ENCODE results near the gene DNAJC25. TPM values are rescaled to one million over a fixed set of nuclear protein-coding genes. Genes with fewer than 3 reads are reported as not detected.
"Not testable (repeated sequence)": the region's sequence is repeated elsewhere in the genome, so short reads cannot be mapped to it uniquely, and the experiment has no call there.

DNAJC25 gene
- polyA plus RNA-seq, 3 donors: 14.6 to 17.2 (median 15.2) TPM

DNA sequence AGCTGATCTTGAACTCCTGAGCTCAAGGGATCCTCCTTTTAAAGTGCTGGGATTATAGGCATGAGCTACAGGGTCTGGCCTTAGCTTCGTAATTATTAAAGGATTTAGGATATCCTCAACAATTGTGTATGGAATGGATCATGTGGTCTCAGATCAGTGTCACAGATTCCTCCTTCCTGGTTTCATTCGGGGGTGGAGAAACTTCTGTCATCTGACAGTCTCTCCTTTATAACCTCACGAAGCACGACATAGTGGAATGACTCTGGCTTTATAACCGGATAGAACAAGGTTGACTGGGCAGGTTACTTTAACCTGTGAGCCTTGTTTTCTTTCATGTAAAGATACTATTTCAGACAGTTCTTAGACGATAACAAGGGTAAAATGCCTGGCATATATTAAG lies 25.9 kb downstream of the DNAJC25 start:
- no peak for DNase-seq (ENCODE audit: extremely low read depth in 1 of 11, low read depth in 9 of 11, low spot score in 4 of 11)

DNA sequence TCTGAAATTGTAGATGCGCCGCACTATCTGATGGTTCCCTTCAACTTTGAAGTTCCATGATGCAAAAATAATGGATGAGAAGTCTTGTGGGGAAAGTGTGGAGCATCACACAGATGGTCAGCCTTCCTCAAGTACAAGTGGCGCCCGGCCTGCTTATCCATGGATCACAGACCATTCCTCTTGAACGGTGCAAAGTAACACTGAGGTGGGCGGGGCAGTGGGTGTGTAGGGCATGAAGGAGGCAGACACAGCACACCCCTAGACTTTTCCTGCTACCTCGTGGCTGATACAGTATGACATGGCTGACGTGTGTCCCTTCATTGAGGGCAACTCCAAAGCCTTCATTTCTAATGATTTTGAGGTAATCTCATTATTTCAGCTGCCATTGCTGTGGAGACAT lies 27.8 kb downstream of the DNAJC25 start:
- no peak for DNase-seq (ENCODE audit: extremely low read depth in 1 of 11, low read depth in 9 of 11, low spot score in 4 of 11)

DNA sequence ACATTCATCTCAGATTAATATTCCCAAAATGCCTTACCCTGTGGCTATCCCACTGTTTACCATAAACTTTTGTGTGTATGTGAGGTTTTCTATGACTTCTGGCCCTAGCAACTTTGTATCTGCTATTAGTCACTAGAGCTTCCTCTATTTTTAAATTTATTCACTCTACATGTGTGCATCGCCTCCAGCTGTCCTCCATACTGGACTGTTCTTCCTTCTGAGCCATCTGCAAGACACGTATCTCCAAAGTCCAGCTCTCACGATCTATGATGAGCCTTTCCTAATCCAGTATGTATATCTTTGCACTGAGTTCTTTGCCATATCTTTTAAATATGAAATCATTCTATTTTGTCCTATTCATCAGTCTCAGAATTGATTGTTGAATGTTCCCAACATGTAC lies 28.6 kb downstream of the DNAJC25 start:
- DNase-seq (ENCODE audit: extremely low read depth in 1 of 11, low read depth in 9 of 11, low spot score in 4 of 11): no peak

DNA sequence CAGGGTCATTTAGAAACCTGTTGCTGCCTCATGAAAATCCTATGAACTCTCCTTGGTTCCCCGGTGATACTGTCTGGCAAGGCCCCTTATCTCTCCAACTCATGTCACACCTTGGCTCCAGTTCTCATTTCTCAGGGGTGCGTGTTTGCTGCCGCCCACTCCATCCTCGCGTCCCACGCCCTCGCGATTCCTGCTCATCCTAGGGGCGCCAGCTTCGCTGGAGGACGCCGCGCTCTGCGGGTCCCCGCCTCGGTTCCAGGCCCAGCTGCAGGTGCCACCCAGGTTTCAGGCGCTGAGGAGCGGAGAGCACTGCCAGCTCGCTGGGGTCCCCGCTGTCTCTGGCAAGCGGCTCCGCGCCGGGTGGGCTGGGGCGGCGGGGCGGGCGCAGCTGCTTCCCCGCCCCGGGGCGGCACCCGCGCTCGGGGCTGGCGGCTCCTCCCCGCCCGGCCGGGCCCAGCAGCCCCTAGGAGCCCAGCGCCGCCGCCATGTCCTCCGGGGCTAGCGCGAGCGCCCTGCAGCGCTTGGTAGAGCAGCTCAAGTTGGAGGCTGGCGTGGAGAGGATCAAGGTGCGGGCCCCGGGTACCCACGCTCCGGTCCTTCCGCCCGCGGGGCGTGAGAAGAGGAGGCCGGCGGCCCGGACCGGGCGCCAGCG lies 30.1 kb downstream of the DNAJC25 start, which contains the start of gene GNG10:
Gene GNG10, plus strand, starts transcription at position 456 of the 652 bp plus-strand sequence. Its CDS starts 30 bp downstream, at position 486.
- peak in 6 of 11 donors; percentile 31 to 65 (median 50) for DNase-seq (ENCODE audit: extremely low read depth in 1 of 11, low read depth in 9 of 11, low spot score in 4 of 11)

- peak in 6 of 11 donors; percentile 7 to 36 (median 24) for DNase-seq (ENCODE audit: extremely low read depth in 1 of 11, low read depth in 9 of 11, low spot score in 4 of 11)
These were observed 30.8 kb downstream of the DNAJC25 start for GRCh38 chr9:111661802-111662521.

- DNase-seq (ENCODE audit: extremely low read depth in 1 of 11, low read depth in 9 of 11, low spot score in 4 of 11): peak in 1 of 11 donors; percentile 11
These were observed 31.6 kb downstream of the DNAJC25 start for GRCh38 chr9:111662576-111663300.

DNA sequence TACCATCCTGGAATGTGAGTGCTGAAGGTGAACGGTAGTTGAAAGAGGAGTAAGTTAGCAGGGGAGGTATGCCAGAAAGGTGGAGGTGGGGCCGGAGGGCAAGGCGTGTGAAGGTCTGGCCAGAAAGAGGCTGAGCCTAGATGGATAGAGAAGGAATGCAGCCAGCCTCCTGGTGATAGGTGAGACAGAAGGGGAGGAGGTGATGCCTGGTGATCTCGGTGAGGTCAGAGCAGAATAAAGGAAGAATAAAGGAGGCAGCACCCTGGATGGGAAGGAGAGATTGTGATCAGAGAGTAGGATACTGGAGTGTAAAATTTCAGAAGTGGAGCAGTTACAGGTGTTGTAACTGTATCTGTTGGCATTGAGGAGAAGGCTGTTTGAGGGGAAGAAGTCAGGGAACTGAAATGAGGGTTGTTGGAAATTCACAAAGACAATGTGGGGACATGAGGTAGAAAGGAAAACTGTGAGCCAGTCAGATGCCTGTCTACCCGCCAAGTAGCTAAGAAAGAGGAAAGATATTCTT lies 32.2 kb downstream of the DNAJC25 start:
- DNase-seq (ENCODE audit: extremely low read depth in 1 of 11, low read depth in 9 of 11, low spot score in 4 of 11): no peak

GRCh38 chr9:111668026-111668573 lies 37.0 kb downstream of the DNAJC25 start:
- DNase-seq (ENCODE audit: extremely low read depth in 1 of 11, low read depth in 9 of 11, low spot score in 4 of 11): no peak

DNA sequence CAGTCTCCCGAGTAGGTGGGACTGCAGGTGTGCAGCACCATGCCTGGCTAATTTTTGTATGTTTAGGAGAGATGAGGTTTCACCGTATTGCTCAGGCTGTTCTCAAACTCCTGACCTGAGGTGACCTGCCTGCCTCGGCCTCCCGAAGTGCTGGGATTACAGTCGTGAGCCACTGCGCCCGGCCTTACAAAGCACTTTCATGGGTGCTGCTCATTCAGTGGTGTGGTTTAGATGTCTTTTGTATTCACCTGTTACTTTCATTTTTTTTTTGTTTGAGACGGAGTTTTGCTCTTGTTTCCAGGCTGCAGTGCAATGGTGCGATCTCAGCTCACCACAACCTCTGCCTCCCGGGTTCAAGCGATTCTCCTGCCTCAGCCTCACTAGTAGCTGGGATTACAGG lies 37.5 kb downstream of the DNAJC25 start:
- DNase-seq (ENCODE audit: extremely low read depth in 1 of 11, low read depth in 9 of 11, low spot score in 4 of 11): not testable (repeated sequence)

- no peak for DNase-seq (ENCODE audit: extremely low read depth in 1 of 11, low read depth in 9 of 11, low spot score in 4 of 11)
These were observed 43.2 kb downstream of the DNAJC25 start for GRCh38 chr9:111674319-111674718.

DNA sequence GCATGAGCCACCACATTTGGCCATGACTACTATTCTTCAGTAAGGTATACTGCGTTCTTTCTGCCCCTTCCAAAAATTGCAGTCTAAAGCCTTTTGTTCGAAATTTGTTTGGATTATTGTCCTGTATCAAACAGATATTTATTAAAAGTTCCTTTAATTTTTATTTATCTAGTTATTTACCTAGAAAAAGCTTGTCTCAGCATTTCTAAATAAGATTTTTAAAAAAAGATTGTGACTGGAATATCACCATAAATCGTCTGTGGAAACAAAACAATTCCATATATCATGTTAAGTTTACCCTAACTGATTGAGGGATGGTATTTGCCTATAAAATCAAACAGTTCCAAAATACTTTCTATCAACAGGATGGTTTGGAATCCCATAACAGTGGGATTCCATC lies 45.0 kb downstream of the DNAJC25 start:
- no peak for DNase-seq (ENCODE audit: extremely low read depth in 1 of 11, low read depth in 9 of 11, low spot score in 4 of 11)

- no peak for DNase-seq (ENCODE audit: extremely low read depth in 1 of 11, low read depth in 9 of 11, low spot score in 4 of 11)
These were observed 47.2 kb downstream of the DNAJC25 start for GRCh38 chr9:111678293-111678692.

DNA sequence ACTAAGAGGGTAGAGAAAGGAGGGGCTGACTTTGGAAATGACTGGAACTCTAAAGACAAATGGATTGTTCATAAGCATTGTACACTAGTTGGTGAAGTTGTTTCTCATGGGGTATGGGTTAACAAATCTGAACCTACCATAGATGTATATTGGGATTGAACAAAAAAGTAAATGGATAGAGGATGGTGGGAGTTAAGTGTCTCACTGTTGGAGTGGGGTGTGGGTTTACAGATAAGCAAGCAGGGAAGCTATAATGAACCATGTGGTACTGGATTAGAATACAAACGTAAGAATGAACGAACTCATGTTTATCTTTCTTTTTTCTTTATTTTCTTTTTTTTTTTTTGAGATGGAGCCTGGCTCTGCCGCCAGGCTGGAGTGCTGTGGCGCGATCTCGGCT lies 48.1 kb downstream of the DNAJC25 start:
- DNase-seq (ENCODE audit: extremely low read depth in 1 of 11, low read depth in 9 of 11, low spot score in 4 of 11): no peak

- DNase-seq (ENCODE audit: extremely low read depth in 1 of 11, low read depth in 9 of 11, low spot score in 4 of 11): no peak
These were observed 52.3 kb downstream of the DNAJC25 start for GRCh38 chr9:111683392-111683791.

GRCh38 chr9:111691672-111692329 lies 60.7 kb downstream of the DNAJC25 start:
- peak in 6 of 11 donors; percentile 1 to 40 (median 16) for DNase-seq (ENCODE audit: extremely low read depth in 1 of 11, low read depth in 9 of 11, low spot score in 4 of 11)

DNA sequence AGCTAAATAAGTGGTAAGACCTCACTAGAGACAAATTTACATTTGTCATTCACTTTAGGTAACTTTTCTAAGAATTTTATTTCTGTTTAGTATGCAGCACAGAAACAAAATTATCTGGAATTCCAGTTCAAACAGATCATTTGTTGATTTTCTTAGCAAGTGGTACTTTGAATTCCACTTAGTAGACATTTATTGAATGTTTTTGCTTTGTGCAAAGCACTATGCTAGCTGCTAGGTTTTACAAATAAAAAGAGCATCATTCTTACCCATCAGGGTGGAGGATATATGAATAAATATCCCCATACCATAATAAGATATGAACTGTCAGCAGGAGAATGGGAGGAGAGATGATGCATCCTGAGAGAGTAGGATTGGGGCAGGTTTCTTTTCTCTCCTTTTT lies 65.7 kb downstream of the DNAJC25 start:
- DNase-seq (ENCODE audit: extremely low read depth in 1 of 11, low read depth in 9 of 11, low spot score in 4 of 11): no peak

DNA sequence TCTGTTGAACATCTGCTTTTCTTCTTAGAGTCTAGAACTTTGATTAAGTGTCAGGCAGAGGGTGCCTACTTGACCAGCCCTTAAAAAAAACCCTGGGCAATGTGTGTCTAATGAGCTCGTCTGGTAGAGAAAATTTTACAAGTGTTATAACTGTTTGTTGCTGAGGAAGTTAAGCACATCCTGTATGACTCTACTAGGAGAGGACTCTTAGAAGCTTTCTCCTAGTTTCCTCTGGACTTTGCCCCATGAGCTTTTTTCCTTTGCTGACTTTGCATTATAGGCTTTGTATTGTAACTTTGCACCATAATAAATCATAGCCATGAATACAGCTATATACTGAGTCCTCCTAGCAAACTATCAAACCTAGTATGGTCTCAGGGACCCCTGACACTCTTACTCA lies 69.6 kb downstream of the DNAJC25 start:
- DNase-seq (ENCODE audit: extremely low read depth in 1 of 11, low read depth in 9 of 11, low spot score in 4 of 11): no peak

All from renal cortex interstitium (tissue), 11 donors.